OCI-LY7 (cell line): ENCODE measurements around the gene GIMAP6.

ENCODE experiments used
- CTCF ChIP-seq: fragments of 200-600 bp; sonication (generic); conservative IDR thresholded peaks from 2 replicates; pipeline ENCODE4 v1.5.1; 2014; ENCODE audit warnings: mild to moderate bottlenecking, antibody characterized with exemption, low read length, moderate library complexity, mixed read lengths
- EZH2phosphoT487 ChIP-seq: fragments of 200-600 bp; sonication (generic); IDR thresholded peaks from 2 replicates; pipeline ENCODE4 v1.6.1; 2018; ENCODE audit warnings: low read depth, borderline replicate concordance, mild to moderate bottlenecking, mixed run types, antibody characterized with exemption, low read length, moderate library complexity, mixed read lengths

- TF ChIP-seq CTCF (no peak), EZH2phosphoT487 (no peak)
Observed at GRCh38 chr7:150594805-150595204, 37.4 kb downstream of the GIMAP6 start.
